Retinal pigment epithelial cell (primary cell): ENCODE measurements around the gene KCNMB2.
"Not testable (repeated sequence)": the region's sequence is repeated elsewhere in the genome, so short reads cannot be mapped to it uniquely, and the experiment has no call there.

Experiments used
- DNase-seq: peaks from one replicate; pipeline ENCODE4 v3.0.0-alpha.2; 2010; ENCODE audit warnings: low read depth
- H3K4me3 ChIP-seq: 2 replicates; pipeline ENCODE4 v1.5.1; 2011; ENCODE audit warnings: mild to moderate bottlenecking, low read length, control low read depth, moderate library complexity
- TF ChIP-seq, protein P1 (sequence below): conservative IDR thresholded peaks from 2 replicates; pipeline ENCODE4 v1.5.1; 2011; ENCODE audit warnings: low read depth, low read length, control low read depth, inconsistent platforms

Gene KCNMB2

DNA sequence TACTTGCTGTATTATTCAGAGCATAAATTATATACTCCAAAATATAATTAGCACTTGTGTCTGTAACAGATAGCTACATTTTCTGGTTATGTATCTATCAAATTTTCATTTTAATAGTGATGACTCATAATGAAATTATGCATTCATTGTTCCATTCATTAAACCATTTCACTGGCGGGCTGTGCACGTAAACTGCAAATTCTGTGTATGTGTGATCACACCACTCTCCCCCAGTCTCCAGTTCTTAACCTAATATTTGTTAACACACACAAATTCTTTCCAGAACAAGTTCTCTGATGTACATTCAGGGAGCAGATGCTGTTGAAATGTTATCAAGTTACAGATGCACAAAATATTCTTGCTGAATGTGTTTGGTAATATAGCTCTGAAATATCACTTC, 3.8 kb upstream of the KCNMB2 start:
- DNase-seq, result peak; percentile 8
- no peak overlapping the region for H3K4me3 ChIP-seq
- TF ChIP-seq, protein P1, sequence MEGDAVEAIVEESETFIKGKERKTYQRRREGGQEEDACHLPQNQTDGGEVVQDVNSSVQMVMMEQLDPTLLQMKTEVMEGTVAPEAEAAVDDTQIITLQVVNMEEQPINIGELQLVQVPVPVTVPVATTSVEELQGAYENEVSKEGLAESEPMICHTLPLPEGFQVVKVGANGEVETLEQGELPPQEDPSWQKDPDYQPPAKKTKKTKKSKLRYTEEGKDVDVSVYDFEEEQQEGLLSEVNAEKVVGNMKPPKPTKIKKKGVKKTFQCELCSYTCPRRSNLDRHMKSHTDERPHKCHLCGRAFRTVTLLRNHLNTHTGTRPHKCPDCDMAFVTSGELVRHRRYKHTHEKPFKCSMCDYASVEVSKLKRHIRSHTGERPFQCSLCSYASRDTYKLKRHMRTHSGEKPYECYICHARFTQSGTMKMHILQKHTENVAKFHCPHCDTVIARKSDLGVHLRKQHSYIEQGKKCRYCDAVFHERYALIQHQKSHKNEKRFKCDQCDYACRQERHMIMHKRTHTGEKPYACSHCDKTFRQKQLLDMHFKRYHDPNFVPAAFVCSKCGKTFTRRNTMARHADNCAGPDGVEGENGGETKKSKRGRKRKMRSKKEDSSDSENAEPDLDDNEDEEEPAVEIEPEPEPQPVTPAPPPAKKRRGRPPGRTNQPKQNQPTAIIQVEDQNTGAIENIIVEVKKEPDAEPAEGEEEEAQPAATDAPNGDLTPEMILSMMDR, result no peak

DNA sequence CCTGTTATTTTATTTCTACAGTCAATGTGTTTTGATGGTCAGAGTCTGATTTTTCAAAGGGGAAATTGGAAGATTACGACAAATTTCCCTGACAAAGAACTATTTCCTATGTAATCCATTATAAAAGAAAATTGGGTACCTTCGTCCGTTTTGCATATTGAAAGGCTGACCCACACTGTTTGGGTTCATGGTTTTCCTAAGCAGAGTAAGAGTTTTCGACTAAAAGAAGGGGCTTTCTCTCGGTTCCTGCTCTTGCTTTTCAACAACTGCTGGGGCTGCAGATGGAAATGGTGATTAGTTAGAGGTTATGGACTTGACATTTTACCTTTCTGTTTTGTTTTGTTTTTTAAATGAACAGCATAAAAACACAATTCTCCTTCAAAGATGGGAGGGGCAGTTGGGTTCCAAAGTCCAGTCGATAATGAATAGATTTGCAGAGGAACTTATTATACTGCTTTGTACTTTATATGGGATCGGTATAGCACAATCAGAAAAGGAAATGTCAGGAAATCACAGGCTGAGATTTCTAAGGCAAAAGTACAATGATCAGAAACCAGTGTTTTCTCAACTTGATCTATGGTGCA, 978 bp downstream of the KCNMB2 start:
- TF ChIP-seq, protein P1, result no peak
- H3K4me3 ChIP-seq, result no peak overlapping the region
- no peak for DNase-seq

DNA sequence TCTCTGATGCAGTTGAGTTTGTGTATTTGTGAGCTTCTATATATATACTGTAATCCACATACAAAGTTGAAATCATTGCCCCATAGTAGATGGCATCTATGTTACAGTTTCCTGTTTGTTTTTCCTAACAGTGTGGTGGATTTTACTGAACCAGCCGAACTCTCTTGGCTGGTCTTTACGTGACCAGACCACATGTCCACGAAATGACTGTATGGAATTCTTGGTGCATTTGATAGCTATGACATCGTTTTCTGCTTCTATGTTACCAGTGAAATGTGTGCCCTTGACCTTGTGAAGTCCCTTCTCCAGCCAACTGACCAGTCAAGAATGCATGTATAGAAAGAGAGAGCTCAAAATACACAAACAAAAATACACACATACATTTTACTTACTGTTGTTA, 1.8 kb downstream of the KCNMB2 start:
- TF ChIP-seq, protein P1, result no peak
- DNase-seq, result no peak
- H3K4me3 ChIP-seq, result no peak overlapping the region

- no peak overlapping the region for H3K4me3 ChIP-seq
- TF ChIP-seq, protein P1, result no peak
- no peak for DNase-seq
Observed at GRCh38 chr3:178540184-178540583, 3.9 kb downstream of the KCNMB2 start.

DNA sequence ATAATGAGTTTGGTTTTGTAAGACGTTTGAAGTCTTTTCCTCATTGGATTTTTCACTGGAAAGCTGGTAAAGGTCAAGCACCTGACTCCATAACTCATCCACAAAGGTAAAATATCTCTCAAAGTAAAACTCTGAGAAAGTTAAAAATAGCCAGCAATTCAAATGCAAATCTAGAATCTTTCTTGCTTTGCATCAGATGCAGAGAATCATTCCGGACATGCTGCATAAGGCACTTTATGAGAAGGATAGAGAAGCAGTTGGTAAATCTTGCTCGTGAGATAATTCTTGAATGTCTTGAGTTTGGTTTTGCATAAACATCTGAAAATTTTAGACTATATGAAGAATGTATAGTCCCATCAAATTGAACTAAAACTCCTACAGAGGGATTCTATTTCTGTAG, 9.1 kb downstream of the KCNMB2 start:
- H3K4me3 ChIP-seq, result no peak overlapping the region
- TF ChIP-seq, protein P1, result no peak

GRCh38 chr3:178546079-178546478, 9.8 kb downstream of the KCNMB2 start:
- TF ChIP-seq, protein P1, result no peak
- H3K4me3 ChIP-seq, result no peak overlapping the region
- no peak for DNase-seq

More for the DNA sequence above, 9.1 kb downstream of the KCNMB2 start:
- no peak for DNase-seq

- H3K4me3 ChIP-seq, DNase-seq: not testable (repeated sequence)
Observed at GRCh38 chr3:178549426-178549825, 13.2 kb downstream of the KCNMB2 start.
